Effector CD8-positive, alpha-beta T cell (primary cell): ENCODE results near the gene PAX5.

ENCODE experiments used
- DNase-seq: peaks from one replicate; lab custom pipeline; 2025; lab: John Stamatoyannopoulos, UW

The PAX5 gene

GRCh38 chr9:37025071-37025822 is 8.8 kb downstream of the PAX5 start:
- no peak for DNase-seq

GRCh38 chr9:37017546-37017945 is 16.5 kb downstream of the PAX5 start:
- DNase-seq: no peak

GRCh38 chr9:37011530-37011929 is 22.5 kb downstream of the PAX5 start:
- no peak for DNase-seq

GRCh38 chr9:37010976-37011375 is 23.1 kb downstream of the PAX5 start:
- no peak for DNase-seq

GRCh38 chr9:37010180-37010579 is 23.9 kb downstream of the PAX5 start:
- no peak for DNase-seq

- DNase-seq: no peak
Measured at GRCh38 chr9:37007295-37007694, 26.8 kb downstream of the PAX5 start.

- DNase-seq: no peak
Measured at GRCh38 chr9:37005517-37006140, 28.4 kb downstream of the PAX5 start.

GRCh38 chr9:37004424-37004935 is 29.6 kb downstream of the PAX5 start:
- no peak for DNase-seq

GRCh38 chr9:37002413-37003217 is 31.5 kb downstream of the PAX5 start:
- no peak for DNase-seq

GRCh38 chr9:37002036-37002412 is 32.0 kb downstream of the PAX5 start:
- no peak for DNase-seq

- no peak for DNase-seq
Measured at GRCh38 chr9:37001459-37001858, 32.6 kb downstream of the PAX5 start.

- DNase-seq: no peak
Measured at GRCh38 chr9:36999728-37000333, 34.2 kb downstream of the PAX5 start.

- DNase-seq: no peak
Measured at GRCh38 chr9:36997414-36997813, 36.7 kb downstream of the PAX5 start.

GRCh38 chr9:36996706-36997086 is 37.4 kb downstream of the PAX5 start:
- no peak for DNase-seq

GRCh38 chr9:36995927-36996705 is 38.0 kb downstream of the PAX5 start:
- DNase-seq: peak; percentile 17

- no peak for DNase-seq
Measured at GRCh38 chr9:36993933-36994764, 39.9 kb downstream of the PAX5 start.

GRCh38 chr9:36992501-36993316 is 41.4 kb downstream of the PAX5 start:
- DNase-seq: no peak

GRCh38 chr9:36991516-36992134 is 42.4 kb downstream of the PAX5 start:
- no peak for DNase-seq

GRCh38 chr9:36988848-36989247 is 45.2 kb downstream of the PAX5 start:
- no peak for DNase-seq
